ENCODE measurements around the gene LYAR. TPM values are rescaled to one million over a fixed set of nuclear protein-coding genes. Genes with fewer than 3 reads are reported as not detected.
A peak's percentile ranks its signal among the peaks of the same experiment; 100 is the strongest.

LYAR gene
- total and polyA plus RNA-seq, 2 donors (not counting 3 experiments of a cell fraction or from before 2014, with no cell fraction given) = 4.2 to 24.6 TPM

DNA sequence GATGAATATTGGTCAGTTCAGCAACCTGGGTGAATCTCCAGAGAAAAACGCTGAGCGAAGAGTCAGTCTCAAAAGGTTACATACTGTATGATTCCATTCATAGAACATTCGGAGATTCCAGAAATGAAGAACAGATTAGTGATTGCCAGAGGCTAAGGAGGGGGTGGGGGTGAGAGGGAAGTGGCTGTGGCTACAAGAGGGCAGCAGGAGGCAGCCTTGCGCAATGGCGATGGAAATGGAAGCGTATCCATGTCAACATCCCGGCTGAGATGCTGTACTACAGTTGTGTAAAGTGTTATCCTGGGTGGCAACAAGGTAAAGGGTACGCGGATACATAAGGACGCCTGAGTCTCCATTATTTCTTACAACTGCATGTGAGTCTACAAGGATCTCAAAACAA is 18.0 kb downstream of the LYAR start:
- CTCF ChIA-PET = no interaction called here

DNA sequence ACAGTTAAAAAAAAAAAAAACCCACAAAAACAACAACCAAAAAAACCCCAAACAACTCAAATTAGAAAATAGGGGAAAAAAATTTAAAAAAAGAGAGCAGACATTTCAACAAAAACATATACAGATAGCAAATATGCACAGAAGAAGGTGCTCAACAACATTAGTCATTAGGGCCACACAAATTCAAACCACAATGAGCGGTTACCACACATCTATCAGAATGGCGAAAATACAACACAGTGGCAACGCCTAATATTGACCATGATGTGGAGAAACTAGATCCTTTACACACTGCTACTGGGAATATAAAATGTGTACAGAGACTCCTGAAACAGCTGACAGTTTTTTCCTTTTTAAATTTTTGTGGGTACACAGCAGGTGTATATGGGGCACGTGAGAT is 19.4 kb downstream of the LYAR start:
- DNase-seq (ENCODE audit: low read depth, low spot score) = no peak
- intact Hi-C loops (cut with micrococcal nuclease) (loop anchor here (1.0 kb wide), 2 partner anchors 13 to 20 kb away; partner anchors contain the start of genes LYAR and ZBTB49), dilution Hi-C loops (cut with MboI; ENCODE audit: extremely low pct_ligation_motif_present, low sequenced_read_pairs) (no loop called here)
- no peaks in the 10 kb centered on the region for H3K9me1 ChIP-seq (replicated peaks; ENCODE audit: control insufficient read depth, extremely low read depth, insufficient read depth, low read length)
- FAIRE-seq = no peak
- H3K79me2 ChIP-seq (ENCODE audit: control insufficient read depth, insufficient read depth, low read length) = no peaks in the 10 kb centered on the region
- H3K4me1 ChIP-seq (ENCODE audit: control insufficient read depth, extremely low read depth, insufficient read depth, low read length) = peaks cover 25% of the 10 kb centered on the region
- no peak for TF ChIP-seq JUN (IDR thresholded peaks at IDR 0.05; ENCODE audit: borderline replicate concordance, insufficient read depth, insufficient read length, low read depth)
- TF ChIP-seq POLR2AphosphoS5 (IDR thresholded peaks at IDR 0.05; ENCODE audit: insufficient read depth, low read depth, low read length) = no peak
- TF ChIP-seq EZH2 (IDR thresholded peaks at IDR 0.05; ENCODE audit: borderline replicate concordance, low read depth, low read length, severe bottlenecking) = no peak
- TF ChIP-seq, protein P1, sequence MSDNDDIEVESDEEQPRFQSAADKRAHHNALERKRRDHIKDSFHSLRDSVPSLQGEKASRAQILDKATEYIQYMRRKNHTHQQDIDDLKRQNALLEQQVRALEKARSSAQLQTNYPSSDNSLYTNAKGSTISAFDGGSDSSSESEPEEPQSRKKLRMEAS (IDR thresholded peaks at IDR 0.05; ENCODE audit: insufficient read depth, insufficient read length) = no peak
- TF ChIP-seq MYC (IDR thresholded peaks at IDR 0.05; ENCODE audit: low read depth, low read length) = no peak
- TF ChIP-seq FOS (IDR thresholded peaks at IDR 0.05; ENCODE audit: borderline replicate concordance, insufficient read depth, low read length) = no peak
- TF ChIP-seq POLR2A (IDR thresholded peaks at IDR 0.05; ENCODE audit: low read depth, low read length) = no peak
- peak overlapping the region; percentile 58 for H3K9ac ChIP-seq (replicated peaks; ENCODE audit: extremely low read depth, insufficient read depth, low read length)
- ChIA-PET CTCF (interaction anchor here (0.7 to 1.2 kb wide), 5 partner anchors 10 to 22 kb away, joined by 3 to 14 read pairs (median 3); no protein-coding TSS in a partner anchor), POLR2A (no interaction called here)
- H3K9me3 ChIP-seq (replicated peaks; ENCODE audit: control insufficient read depth, insufficient read depth, low read length) = no peaks in the 10 kb centered on the region
- H3K4me2 ChIP-seq (ENCODE audit: insufficient read depth, low read length) = peak overlapping the region; percentile 18
- no peak overlapping the region for H2AFZ ChIP-seq (ENCODE audit: low read depth, low read length)
- peak overlapping the region; percentile 77 for H3K27ac ChIP-seq (ENCODE audit: insufficient read depth, low read depth, low read length)
- H3K36me3 ChIP-seq (ENCODE audit: control insufficient read depth in 2 of 2, extremely low read depth in 1 of 2, insufficient read depth in 2 of 2, low read length in 2 of 2) = peaks cover 6 to 12% of the 10 kb centered on the region in 2 experiments
- no peak overlapping the region for H3K4me3 ChIP-seq (replicated peaks in 1 of 3; ENCODE audit: insufficient read depth in 1 of 3, low read depth in 1 of 3, low read length in 3 of 3)
- no peaks in the 10 kb centered on the region for H4K20me1 ChIP-seq (replicated peaks; ENCODE audit: control insufficient read depth, extremely low read depth, insufficient read depth, low read length)
- no TSS peak for BruUV-seq (replicated peaks)
- H3K27me3 ChIP-seq (ENCODE audit: control insufficient read depth in 2 of 2, insufficient read depth in 2 of 2, low read length in 2 of 2) = no peaks in the 10 kb centered on the region

More for the DNA sequence above, 18.0 kb downstream of the LYAR start:
- H4K20me1 ChIP-seq (replicated peaks; ENCODE audit: control insufficient read depth, extremely low read depth, insufficient read depth, low read length) = no peaks in the 10 kb centered on the region
- dilution Hi-C loops (cut with MboI; ENCODE audit: extremely low pct_ligation_motif_present, low sequenced_read_pairs) (no loop called here), intact Hi-C loops (cut with micrococcal nuclease) (no loop called here)
- H3K9ac ChIP-seq (replicated peaks; ENCODE audit: extremely low read depth, insufficient read depth, low read length) = no peak overlapping the region
- FAIRE-seq = no peak
- TF ChIP-seq EZH2 (IDR thresholded peaks at IDR 0.05; ENCODE audit: borderline replicate concordance, low read depth, low read length, severe bottlenecking) (no peak), FOS (IDR thresholded peaks at IDR 0.05; ENCODE audit: borderline replicate concordance, insufficient read depth, low read length) (no peak), GATA2 (IDR thresholded peaks at IDR 0.05; ENCODE audit: insufficient read depth, insufficient read length, low read depth, low read length) (no peak), POLR2A (IDR thresholded peaks at IDR 0.05; ENCODE audit: low read depth, low read length) (no peak)
- TF ChIP-seq, protein P1 (IDR thresholded peaks at IDR 0.05; ENCODE audit: insufficient read depth, insufficient read length) = no peak
- no peaks in the 10 kb centered on the region for H3K9me3 ChIP-seq (replicated peaks; ENCODE audit: control insufficient read depth, insufficient read depth, low read length)
- no peak overlapping the region for H2AFZ ChIP-seq (ENCODE audit: low read depth, low read length)
- no TSS peak for BruUV-seq (replicated peaks)
- H3K79me2 ChIP-seq (ENCODE audit: control insufficient read depth, insufficient read depth, low read length) = no peaks in the 10 kb centered on the region
- H3K36me3 ChIP-seq (ENCODE audit: control insufficient read depth in 2 of 2, extremely low read depth in 1 of 2, insufficient read depth in 2 of 2, low read length in 2 of 2) = peaks cover 6 to 12% of the 10 kb centered on the region in 2 experiments
- no peak overlapping the region for H3K27ac ChIP-seq (ENCODE audit: insufficient read depth, low read depth, low read length)
- peaks cover 25% of the 10 kb centered on the region for H3K4me1 ChIP-seq (ENCODE audit: control insufficient read depth, extremely low read depth, insufficient read depth, low read length)
- no peak overlapping the region for H3K4me3 ChIP-seq (replicated peaks in 1 of 3; ENCODE audit: insufficient read depth in 1 of 3, low read depth in 1 of 3, low read length in 3 of 3)
- no peaks in the 10 kb centered on the region for H3K9me1 ChIP-seq (replicated peaks; ENCODE audit: control insufficient read depth, extremely low read depth, insufficient read depth, low read length)
- H3K4me2 ChIP-seq (ENCODE audit: insufficient read depth, low read length) = no peak overlapping the region
- DNase-seq (ENCODE audit: low read depth, low spot score) = no peak
- POLR2A ChIA-PET = no interaction called here
- H3K27me3 ChIP-seq (ENCODE audit: control insufficient read depth in 2 of 2, insufficient read depth in 2 of 2, low read length in 2 of 2) = no peaks in the 10 kb centered on the region
